ENCODE data around the gene HOXA11.

The HOXA11 gene

DNA sequence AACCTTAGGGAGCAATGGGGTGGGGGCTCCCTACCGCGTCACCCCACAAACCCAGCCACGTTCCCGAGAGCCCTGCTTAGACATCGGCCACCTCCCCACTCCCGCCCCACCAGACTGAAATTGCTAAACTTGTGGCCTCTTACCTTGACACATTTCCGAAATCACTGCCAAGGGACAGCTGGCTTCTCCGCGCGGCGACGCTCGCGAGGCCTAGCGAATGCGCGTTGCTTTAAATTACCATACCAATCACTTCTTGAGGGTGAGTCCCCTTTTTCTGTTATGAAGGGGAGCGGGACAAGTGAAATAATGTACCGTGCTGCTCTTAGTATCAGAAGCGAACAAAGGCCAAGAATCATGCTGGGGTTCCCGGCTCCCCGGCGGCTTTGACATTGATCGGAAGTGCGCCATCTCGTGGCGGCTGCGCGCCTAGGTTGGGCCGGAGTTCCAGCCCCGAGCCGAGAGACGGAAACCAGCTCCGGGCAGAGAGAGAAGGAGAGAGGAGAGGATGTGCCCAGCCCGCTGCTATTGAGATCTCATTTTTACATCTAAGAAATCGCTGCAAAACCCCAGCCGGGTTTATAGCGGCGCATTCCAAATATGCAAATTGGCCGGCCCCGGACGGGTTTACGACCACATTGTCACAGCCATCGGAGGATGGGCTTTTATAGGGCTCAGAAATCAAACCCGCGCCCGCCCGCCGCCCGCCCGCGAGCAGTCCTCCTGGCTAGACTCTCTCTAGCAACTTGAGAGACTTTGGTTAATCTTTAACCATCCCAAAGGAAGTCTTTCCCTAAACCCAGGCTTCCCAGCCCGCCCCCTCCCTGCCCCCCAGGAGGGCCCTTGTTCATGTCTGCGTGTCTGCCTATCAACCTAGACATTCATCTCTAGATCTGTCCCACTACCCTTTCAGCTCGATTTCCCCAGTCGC lies 5.3 kb downstream of the HOXA11 start:
- DNase-seq, result peak; percentile 68

- no peak for DNase-seq
These were observed 6.0 kb downstream of the HOXA11 start for GRCh38 chr7:27179030-27179429.

- no peak for DNase-seq
These were observed 6.7 kb downstream of the HOXA11 start for GRCh38 chr7:27178366-27178765.

GRCh38 chr7:27177795-27178320 lies 7.2 kb downstream of the HOXA11 start:
- no peak for DNase-seq

DNA sequence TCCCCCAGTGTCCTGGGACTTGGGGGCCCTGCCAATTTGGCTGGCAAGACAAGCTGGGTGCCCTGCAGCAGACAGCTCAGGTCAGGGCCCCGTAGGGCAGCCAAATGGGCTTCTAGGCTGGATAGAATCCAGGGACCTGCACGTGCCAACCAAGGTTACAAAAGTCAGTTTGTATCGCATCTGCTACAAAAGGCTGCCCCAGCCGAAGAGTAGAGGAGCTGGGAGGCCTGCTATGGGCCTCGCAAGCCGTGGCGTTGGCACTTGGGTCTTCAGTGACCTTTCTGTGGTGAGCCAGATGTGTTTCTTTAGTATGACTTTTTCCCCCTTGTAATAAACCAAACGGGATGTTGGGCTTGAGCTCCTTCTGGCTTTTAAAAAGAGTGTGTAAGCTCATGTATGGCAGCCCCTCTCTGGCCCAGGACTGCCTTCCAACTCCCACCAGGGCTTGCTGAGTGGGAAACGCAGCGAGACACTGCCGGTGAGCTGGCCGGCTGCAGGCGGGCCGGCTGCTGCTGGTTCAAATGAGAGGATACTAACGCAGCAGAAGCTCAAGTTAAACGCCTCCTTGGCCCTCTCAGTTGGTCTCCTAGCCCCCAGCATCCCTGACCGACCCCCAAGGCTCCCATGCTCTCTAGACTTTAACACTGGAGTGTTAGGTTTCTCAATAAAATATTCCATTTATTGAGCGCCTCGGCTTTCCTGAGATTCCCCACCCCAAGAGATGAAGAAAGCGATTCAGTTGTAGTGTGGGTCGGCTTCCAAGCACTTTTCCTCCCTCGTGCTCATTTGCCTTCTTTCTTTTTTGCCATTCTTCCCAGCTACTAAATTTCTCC lies 7.9 kb downstream of the HOXA11 start:
- no peak for DNase-seq

DNA sequence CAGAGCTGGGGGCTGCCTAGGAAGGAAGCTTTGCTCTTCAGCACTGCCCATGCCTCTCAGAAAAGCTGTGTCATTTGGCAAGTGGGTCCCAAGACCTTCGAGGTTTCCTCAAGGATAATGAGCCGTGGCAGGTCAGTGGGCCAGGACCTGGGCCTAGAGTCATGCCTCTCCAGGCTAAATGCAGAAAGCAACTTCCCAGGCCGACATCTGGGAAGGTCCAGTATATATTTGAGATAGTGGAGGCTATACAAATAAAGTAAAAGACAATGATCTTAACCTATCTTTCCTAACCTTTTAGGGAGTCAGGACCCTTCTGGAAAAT lies 8.5 kb downstream of the HOXA11 start:
- no peak for DNase-seq

DNA sequence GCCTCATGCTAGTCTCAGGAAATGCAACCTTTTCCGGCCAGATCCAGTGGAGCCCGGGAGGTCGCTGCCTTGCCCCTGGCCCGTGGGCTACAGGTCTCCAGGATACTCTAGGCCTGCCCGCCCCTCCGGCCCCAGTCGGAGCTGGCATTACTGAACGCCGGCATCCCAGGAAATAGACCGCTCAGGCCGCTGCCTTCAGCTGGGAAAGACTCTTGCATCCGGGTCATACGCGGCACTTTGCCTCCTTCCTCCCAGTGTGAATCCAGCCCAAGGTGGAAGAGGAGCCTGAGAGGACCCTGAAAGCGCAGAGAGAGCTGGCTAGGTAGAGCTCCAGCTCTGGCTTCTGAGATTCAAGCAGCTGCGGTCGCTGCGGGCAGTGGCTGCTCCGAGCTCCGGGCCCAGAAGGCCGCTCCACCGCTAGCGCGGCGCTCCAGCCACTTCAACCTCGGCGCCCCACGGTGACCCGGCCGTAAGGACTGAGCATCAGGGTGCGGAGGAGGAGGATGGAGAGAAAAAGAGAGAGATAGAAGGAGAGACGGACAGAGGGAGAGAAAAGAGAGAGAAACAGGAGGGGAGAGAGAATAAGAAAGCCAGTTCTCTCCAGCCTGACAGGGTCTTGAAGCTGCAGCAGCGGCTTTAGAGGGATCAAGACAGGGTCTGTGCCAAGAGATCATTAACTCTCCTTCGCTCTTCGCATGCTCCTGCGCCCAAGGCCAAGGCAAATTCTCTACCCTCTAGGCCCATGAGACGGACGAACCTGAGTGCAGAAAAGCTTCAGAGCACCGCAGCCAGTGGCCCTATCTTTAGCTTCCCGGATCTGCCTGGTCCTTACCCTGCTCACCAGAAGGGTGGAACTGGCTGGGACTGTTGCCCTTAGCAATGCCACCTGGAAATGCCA lies 9.2 kb downstream of the HOXA11 start:
- no peak for DNase-seq

DNA sequence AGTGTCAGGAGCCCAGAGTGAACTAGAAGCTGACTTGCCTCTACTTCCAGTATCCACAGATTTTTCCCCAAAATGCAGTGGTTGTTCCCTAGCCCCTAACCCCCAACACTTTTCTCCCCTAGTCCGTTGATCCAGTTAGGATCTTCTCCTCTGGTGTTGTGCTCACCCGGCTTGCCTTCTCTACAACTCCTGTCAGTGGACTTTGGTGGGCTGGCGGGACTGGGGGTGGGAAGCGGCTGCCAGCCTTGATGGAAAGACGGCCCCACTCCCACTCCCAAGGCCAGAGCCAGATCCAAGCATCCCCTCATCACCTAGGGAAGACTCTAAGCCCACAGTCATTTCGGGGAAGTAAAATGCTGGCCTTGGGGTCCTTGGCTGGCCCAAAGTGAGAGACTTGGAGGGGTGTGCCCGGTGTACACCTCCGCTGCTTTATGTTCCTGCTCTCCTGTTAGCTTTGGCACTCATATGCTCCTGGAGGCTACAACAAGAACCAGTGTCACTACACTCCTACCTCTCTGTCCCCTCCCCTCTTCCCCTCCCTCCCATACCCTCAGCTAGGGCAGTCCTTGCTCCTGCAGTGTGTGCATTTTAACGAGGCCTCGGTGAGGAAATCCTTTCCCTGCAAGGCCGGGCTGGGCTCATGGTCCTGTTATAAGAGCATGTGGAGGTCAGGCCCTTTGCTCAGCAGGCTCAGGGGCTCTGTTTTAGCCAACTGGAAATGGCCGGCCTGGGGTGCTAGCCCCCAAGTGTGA lies 10.0 kb downstream of the HOXA11 start:
- no peak for DNase-seq

GRCh38 chr7:27173956-27174873 lies 10.8 kb downstream of the HOXA11 start, which contains the start of gene HOXA10:
Gene HOXA10 (minus strand): TSS chr7:27174320. CDS start chr7:27174306, 14 bp downstream.
- no peak for DNase-seq

DNA sequence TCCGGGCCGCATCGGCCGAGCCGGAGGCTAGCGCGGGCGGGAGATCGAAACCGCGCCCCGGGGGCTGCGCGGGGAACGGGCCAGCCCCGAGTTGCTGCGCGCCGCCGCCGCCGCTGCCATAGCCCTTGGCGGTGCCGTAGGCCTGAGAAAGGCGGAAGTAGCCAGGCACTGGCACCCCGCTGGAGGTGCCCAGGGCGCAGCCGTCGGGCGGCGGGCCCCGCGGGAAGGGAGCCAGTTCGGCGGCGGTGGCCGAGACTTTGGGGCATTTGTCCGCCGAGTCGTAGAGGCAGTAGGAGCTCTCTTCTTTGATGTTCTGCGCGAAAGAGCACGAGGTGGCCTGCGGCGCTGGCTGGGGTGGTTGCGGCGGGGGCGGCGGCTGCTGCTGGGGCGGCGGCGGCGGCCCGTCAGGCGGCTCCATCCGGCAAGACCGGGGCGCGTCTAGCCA lies 11.5 kb downstream of the HOXA11 start:
- DNase-seq, result no peak

DNA sequence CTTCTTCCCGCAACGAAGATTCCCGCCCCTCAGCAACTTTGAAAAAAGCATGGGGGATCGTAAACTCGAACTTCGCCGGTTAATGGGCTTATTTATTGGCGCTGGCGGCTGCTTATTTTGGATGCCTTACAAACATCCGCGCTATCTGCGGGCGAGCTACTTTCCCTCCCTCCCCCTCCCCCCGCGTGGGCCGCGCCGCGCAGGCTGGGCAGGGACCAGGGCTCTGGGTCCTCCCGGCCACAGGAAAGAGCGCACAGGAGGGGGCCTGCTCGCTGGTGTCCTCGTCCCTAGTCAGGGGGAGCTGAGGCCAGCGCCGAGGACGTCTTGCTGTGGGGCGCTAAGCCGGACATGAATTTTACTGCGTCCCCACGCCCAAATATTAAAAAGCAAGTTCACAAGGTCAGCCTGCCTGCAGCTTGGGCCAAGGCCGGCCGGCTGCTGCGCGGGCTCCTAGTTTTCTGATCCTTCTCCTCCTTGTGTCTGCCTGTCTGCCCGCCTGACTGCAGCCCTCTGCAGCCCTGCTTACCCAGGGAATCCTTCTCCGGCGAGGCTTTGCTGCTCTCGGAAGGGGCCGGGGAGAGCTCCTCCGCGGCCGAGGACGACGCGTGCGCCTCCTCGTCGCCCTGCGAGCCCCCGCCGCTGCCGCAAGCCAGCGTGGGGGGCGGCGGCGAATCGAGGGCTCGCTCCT lies 12.1 kb downstream of the HOXA11 start:
- no peak for DNase-seq

DNA sequence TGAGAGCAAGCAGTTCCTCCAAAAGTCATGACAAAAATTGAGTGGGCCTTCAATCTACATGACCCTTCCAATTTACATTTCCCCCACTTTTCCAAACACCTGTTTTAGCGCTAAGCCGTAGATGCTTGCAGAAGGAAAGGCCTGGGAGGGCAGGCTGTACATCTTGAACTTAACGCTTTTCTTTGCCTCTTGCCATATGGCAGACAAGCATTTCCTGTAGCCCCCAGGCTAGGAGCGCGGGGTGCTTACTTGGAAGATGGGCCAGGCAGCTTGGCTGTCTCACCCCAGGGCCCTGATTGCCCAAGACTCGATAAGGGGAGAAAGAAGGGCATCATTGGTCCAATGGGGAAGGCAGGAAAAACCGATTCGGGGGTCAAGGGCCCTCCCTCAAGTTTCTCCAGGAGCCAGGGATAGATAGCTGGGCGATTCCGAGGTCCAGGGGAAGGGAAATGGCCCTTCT lies 12.7 kb downstream of the HOXA11 start:
- no peak for DNase-seq

DNA sequence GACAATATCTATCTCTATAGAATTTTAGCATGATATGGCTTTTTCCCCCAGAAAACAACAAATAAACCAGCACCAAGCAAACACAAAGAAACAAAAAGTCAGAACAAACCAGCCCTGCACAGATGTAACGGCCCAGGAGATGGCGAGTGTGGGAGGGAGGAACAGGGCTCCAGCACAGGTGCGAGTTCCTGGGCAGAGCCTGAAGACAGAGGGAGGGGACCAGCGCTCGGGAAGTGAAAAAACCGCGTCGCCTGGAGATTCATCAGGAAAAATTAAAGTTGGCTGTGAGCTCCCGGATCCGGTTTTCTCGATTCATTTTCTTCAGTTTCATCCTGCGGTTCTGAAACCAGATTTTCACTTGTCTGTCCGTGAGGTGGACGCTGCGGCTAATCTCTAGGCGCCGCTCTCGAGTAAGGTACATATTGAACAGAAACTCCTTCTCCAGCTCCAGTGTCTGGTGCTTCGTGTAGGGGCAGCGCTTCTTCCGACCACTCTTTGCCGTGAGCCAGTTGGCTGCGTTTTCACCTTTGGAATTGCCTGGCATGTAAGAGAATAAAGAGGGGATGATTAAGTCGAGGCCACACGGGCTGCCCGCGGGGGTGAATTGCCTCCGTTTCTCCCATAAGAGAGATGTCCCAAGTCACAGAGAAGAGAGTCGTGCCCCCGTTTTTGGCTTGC lies 13.3 kb downstream of the HOXA11 start:
- DNase-seq, result no peak

DNA sequence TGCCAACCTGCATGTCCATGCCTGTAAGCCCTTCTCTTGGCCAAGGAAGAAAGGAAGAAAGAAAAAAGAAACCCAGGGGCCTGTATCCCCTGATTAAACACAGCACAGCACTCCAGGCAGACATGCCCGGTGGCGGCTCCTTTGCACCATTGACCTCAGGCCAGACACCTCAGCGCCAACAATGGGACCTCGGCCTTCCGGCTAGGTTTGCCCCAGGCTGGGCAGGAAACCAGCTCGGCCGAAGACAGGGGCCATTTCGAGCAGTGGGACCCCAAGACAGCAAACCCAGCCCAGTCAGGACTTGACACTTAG lies 13.8 kb downstream of the HOXA11 start:
- no peak for DNase-seq

- DNase-seq, result no peak
These were observed 14.4 kb downstream of the HOXA11 start for GRCh38 chr7:27170426-27171324.

DNA sequence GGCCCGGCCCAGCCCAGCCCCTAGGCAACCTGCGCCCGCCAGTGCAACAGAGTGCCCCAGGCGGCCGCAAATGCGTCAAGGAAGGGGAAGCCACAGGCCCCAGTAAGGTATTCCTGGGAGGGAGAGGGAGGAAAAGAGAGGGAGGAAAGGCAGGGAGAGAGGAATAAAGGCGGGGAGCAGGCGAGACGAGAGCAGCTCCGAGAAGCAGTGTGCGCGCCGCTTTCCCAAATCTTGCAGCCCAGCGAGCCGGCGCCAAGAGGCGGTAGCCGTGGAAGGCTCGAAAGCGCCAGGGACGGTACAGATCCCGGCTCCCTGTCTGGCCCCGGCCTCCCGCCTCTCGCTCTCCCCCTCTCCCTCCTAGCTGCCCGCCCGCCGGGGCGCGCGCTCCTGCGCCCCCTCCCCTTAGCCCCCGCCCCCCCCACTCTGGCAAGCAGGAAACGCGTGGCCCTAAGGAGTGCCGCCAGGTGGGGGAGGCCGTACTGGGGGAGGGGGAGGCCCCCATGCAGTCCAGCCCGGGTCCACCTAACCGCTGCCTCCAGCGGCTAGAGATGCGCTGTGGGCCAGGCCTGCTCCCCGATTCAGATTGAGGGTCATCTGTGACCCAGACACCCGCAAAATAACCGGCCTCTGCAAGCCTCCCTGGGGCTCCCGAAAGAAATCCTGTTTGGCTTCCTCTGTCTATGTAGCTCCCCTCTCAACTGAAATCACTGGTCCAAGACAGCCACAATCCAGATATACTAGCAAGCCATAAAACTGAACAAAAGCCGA lies 15.2 kb downstream of the HOXA11 start:
- no peak for DNase-seq

- peak; percentile 79 for DNase-seq
These were observed 16.6 kb downstream of the HOXA11 start for GRCh38 chr7:27168265-27168947.
